ENCODE data around the gene PIGZ. TPM values are rescaled to one million over a fixed set of nuclear protein-coding genes. Genes with fewer than 3 reads are reported as not detected.

The PIGZ gene
- total RNA-seq, 1 donor from 2014 or later: 9.9 TPM

DNA sequence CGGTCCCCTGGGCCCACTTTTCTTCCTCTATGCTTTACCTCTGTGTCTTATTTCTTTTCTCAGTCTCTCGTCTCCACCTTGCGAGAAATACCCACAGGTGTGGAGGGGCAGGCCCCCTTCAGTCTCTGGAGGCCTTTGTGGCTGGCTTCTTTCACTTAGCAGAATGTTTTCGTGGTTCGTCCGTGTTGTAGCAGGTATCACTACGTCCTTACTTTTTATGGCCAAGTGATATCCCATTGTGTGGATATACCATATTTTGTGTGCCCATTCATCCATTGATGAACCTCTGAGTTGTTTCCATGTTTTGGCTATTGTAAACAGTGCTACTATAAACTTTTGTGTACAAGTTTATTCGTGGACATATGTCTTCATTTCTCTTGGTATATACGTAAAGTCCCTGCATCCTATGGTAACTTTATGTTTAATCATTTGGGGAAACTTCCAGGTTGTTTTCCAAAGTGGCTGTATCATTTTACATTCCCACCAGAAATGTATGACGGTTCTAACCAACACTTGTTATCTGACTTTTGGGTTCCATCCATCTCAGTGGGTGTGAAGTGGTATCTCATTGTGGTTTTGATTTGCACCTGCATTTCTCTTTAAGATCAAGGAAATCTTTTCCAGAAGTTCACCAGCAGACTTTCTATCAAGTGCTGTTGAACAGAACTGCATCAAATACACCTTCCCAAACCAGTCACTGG lies 5.6 kb downstream of the PIGZ start:
- Mint-ChIP-seq H3K4me3 (ENCODE audit: unreplicated experiment) (no peak overlapping the region), H3K27me3 (ENCODE audit: low read depth) (no peaks in the 10 kb centered on the region), H3K9me3 (ENCODE audit: low read depth) (no peaks in the 10 kb centered on the region), H3K36me3 (ENCODE audit: low read depth) (peaks cover 1% of the 10 kb centered on the region), H3K27ac (ENCODE audit: unreplicated experiment) (no peak overlapping the region), H3K4me1 (ENCODE audit: low read depth) (peaks cover 7% of the 10 kb centered on the region)
- no peak for DNase-seq (ENCODE audit: low spot score)
- TF ChIP-seq, protein P1, sequence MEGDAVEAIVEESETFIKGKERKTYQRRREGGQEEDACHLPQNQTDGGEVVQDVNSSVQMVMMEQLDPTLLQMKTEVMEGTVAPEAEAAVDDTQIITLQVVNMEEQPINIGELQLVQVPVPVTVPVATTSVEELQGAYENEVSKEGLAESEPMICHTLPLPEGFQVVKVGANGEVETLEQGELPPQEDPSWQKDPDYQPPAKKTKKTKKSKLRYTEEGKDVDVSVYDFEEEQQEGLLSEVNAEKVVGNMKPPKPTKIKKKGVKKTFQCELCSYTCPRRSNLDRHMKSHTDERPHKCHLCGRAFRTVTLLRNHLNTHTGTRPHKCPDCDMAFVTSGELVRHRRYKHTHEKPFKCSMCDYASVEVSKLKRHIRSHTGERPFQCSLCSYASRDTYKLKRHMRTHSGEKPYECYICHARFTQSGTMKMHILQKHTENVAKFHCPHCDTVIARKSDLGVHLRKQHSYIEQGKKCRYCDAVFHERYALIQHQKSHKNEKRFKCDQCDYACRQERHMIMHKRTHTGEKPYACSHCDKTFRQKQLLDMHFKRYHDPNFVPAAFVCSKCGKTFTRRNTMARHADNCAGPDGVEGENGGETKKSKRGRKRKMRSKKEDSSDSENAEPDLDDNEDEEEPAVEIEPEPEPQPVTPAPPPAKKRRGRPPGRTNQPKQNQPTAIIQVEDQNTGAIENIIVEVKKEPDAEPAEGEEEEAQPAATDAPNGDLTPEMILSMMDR (IDR thresholded peaks at IDR 0.05): no peak

DNA sequence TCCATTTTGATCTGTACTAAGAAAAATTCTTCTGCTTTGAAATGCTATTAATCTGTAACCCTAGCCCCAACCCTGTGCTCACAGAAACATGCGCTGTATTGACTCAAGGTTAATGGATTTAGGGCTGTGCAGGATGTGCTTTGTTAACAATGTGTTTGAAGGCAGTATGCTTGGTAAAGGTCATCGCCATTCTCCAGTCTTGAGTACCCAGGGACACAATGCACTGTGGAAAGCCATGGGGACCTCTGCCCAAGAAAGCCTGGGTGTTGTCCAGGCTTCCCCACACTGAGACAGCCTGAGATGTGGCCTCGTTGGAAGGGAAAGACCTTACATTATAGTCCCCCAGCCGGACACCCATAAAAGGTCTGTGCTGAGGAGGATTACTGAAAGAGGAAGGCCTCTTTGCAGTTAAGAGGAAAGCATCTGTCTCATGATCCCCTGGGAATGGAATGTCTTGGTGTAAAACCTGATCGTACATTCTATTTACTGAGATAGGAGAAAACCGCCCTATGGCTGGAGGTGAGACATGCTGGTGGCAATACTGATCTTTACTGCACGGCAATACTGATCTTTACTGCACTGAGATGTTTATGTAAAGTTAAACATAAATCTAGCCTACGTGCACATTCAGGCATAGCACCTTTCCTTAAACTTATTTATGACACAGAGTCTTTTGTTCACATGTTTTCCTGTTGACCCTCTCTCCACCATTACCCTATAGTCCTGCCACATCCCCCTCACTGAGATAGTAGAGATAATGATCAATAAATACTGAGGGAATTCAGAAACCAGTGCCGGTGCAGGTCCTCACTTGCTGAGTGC lies 6.3 kb downstream of the PIGZ start:
- H3K4me1 Mint-ChIP-seq (ENCODE audit: low read depth): no peaks in the 10 kb centered on the region
- no peaks in the 10 kb centered on the region for H3K27me3 Mint-ChIP-seq (ENCODE audit: low read depth)
- H3K9me3 Mint-ChIP-seq (ENCODE audit: low read depth): no peaks in the 10 kb centered on the region
- TF ChIP-seq, protein P1 (IDR thresholded peaks at IDR 0.05): no peak
- H3K27ac Mint-ChIP-seq (ENCODE audit: unreplicated experiment): no peak overlapping the region
- no peak overlapping the region for H3K4me3 Mint-ChIP-seq (ENCODE audit: unreplicated experiment)
- no peak for DNase-seq (ENCODE audit: low spot score)
- H3K36me3 Mint-ChIP-seq (ENCODE audit: low read depth): peaks cover 1% of the 10 kb centered on the region

DNA sequence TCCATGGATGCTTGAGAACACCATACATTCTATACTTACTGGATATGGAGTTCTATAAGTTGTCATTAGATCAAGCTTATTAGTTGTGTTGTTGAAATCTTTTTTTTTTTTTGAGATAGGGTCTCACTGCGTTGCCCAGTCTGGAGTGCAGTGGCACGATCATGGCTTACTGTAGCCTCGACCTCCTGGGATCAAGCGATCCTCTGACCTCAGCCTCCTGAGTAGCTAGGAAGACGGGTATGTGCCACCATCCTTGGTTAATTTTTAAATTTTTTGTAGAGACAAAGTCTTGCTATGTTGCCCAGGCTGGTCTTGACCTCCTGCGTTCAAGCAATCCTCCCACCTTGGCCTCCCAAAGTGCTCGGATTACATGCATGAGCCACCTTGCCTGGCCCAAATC lies 13.8 kb downstream of the PIGZ start:
- no peak overlapping the region for H3K27ac Mint-ChIP-seq (ENCODE audit: unreplicated experiment)
- TF ChIP-seq, protein P1 (IDR thresholded peaks at IDR 0.05): no peak
- no peaks in the 10 kb centered on the region for H3K4me1 Mint-ChIP-seq (ENCODE audit: low read depth)
- no peak overlapping the region for H3K4me3 Mint-ChIP-seq (ENCODE audit: unreplicated experiment)
- H3K27me3 Mint-ChIP-seq (ENCODE audit: low read depth): no peaks in the 10 kb centered on the region
- no peaks in the 10 kb centered on the region for H3K9me3 Mint-ChIP-seq (ENCODE audit: low read depth)
- DNase-seq (ENCODE audit: low spot score): no peak
- H3K36me3 Mint-ChIP-seq (ENCODE audit: low read depth): peaks cover 2% of the 10 kb centered on the region

DNA sequence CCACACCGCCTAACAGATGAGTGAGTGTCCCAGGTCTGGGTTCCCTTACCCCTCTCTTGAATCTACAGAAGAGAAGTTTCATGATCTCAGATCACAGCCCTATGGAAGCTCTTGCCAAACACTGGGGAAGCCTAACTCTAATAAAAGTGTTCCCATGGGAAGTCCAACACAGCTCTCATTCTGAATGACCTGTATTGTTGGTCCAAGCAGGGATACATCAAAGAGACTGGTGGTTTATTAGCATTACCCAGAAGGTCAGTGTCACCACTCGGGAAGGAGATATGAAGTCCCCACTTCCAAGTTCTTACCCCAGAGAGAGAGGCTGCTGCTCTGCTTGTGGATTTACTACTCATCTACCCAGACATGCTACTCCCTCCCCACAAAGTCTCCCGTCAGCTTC lies 17.3 kb downstream of the PIGZ start:
- TF ChIP-seq, protein P1 (IDR thresholded peaks at IDR 0.05): no peak
- no peak for DNase-seq (ENCODE audit: low spot score)
- no peak overlapping the region for H3K27ac Mint-ChIP-seq (ENCODE audit: unreplicated experiment)
- peaks cover 4% of the 10 kb centered on the region for H3K36me3 Mint-ChIP-seq (ENCODE audit: low read depth)
- no peaks in the 10 kb centered on the region for H3K9me3 Mint-ChIP-seq (ENCODE audit: low read depth)
- no peaks in the 10 kb centered on the region for H3K27me3 Mint-ChIP-seq (ENCODE audit: low read depth)
- no peak overlapping the region for H3K4me3 Mint-ChIP-seq (ENCODE audit: unreplicated experiment)
- H3K4me1 Mint-ChIP-seq (ENCODE audit: low read depth): no peaks in the 10 kb centered on the region

DNA sequence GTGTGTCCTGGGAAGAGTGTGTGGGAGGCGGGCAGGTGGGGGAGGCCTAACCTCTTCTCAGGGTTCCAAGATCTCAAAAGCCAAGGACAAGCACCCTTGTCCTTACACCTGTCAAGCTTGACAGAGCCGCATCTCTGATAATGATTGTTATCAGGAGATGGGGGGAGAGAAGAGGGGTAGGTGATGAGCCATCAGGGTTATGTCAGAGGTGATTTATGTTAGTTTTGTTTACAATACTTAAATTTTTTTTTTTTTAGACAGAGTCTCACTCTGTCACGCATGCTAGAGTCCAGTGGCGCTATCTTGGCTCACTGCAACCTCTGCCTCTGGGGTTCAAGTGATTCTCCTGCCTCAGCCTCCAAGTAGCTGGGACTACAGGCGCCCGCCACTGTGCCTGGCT lies 18.9 kb downstream of the PIGZ start:
- no peak for DNase-seq (ENCODE audit: low spot score)
- H3K36me3 Mint-ChIP-seq (ENCODE audit: low read depth): peaks cover 4% of the 10 kb centered on the region
- no peaks in the 10 kb centered on the region for H3K27me3 Mint-ChIP-seq (ENCODE audit: low read depth)
- no peaks in the 10 kb centered on the region for H3K9me3 Mint-ChIP-seq (ENCODE audit: low read depth)
- H3K4me3 Mint-ChIP-seq (ENCODE audit: unreplicated experiment): no peak overlapping the region
- H3K4me1 Mint-ChIP-seq (ENCODE audit: low read depth): peaks cover 2% of the 10 kb centered on the region
- TF ChIP-seq, protein P1 (IDR thresholded peaks at IDR 0.05): no peak
- no peak overlapping the region for H3K27ac Mint-ChIP-seq (ENCODE audit: unreplicated experiment)
